HG03558 (cell line): ENCODE data around the gene KDM4F.
"Not testable (repeated sequence)": the region's sequence is repeated elsewhere in the genome, so short reads cannot be mapped to it uniquely, and the experiment has no call there.

ENCODE experiments used
- ATAC-seq: cut with Tn5 transposase; IDR thresholded peaks from one replicate; pipeline ENCODE4 v1.9.1; 2021; ENCODE audit warnings: moderate number of reproducible peaks; ENCODE audit not compliant: unreplicated experiment; ENCODE audit errors: extremely low read depth

Gene KDM4F

GRCh38 chr11:95049122-95049521 lies at the start of gene KDM4F:
Gene KDM4F (plus strand): TSS chr11:95049422.
- not testable (repeated sequence) for ATAC-seq

DNA sequence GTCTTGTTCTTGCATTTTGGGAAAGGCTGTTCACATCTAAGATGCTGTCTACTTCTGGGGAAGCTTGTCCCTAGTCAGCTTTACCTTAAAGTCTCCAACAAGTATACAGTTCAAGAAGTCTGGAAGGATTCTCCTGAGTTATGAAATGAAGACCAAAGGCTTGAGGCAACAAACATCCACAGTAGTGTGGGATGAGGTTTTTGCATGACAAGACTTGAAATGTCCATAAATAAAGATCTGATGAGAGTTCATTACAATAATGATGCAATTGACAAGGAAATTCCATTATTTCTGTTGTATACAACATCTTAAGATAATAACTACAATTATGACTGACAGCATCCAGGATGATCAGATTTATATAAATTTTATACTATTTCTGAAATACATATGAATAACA lies 45.5 kb upstream of the KDM4F start:
- ATAC-seq, result no peak

- no peak for ATAC-seq
These were observed 43.6 kb upstream of the KDM4F start for GRCh38 chr11:95005642-95006041.

DNA sequence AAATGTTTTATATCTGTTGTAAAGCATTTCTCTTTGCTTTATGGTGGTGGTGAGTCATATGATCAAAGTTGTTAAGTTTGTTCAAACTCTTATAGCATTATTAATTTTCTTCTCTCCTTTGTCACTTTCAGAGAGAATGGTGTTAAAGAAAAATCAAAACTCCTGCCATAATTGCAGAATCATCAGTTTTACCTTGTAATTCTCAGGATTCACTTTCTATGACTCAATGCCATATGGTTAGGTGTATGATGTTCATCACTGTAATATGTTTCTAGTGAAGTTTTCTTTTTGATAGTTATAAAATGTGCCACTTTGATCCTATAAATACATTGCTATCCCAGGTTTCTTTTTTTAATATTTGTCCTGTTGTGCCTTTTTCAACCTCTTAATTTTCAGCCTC lies 37.8 kb upstream of the KDM4F start:
- no peak for ATAC-seq

GRCh38 chr11:95014184-95014821 lies 34.9 kb upstream of the KDM4F start:
- ATAC-seq, result no peak

DNA sequence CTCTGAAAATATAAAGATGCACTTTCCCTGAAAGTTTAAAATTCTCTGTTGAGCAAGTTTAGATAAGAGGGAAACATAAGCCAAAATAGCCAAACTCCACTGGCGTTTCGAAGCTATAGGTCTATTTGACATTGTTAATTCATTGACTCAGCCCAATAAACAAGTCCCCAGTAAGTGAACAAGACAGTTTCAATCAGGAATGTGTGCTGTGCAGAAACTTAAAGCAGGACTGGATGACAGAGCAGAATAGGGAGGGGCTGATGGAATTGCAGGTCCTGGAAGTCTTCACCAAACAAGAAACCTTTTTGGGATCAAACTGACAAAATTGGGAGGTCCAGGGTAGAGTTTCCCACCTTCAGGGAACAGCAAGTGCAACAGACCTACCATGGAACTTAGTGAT lies 33.1 kb upstream of the KDM4F start:
- no peak for ATAC-seq

GRCh38 chr11:95021468-95021867 lies 27.8 kb upstream of the KDM4F start:
- not testable (repeated sequence) for ATAC-seq

GRCh38 chr11:95024958-95025357 lies 24.3 kb upstream of the KDM4F start, which contains the start of gene KDM4E:
Gene KDM4E (plus strand): TSS chr11:95025258. CDS start chr11:95025558, 300 bp downstream.
- no peak for ATAC-seq

DNA sequence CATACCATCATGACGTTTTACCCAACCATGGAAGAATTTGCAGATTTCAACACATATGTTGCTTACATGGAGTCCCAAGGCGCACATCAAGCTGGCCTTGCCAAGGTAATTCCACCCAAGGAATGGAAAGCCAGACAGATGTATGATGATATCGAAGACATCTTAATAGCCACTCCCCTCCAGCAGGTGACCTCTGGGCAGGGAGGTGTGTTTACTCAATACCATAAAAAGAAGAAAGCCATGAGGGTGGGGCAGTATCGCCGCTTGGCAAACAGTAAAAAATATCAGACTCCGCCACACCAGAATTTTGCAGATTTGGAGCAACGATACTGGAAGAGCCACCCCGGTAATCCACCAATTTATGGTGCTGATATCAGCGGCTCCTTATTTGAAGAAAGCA lies 23.6 kb upstream of the KDM4F start:
- ATAC-seq, result not testable (repeated sequence)

DNA sequence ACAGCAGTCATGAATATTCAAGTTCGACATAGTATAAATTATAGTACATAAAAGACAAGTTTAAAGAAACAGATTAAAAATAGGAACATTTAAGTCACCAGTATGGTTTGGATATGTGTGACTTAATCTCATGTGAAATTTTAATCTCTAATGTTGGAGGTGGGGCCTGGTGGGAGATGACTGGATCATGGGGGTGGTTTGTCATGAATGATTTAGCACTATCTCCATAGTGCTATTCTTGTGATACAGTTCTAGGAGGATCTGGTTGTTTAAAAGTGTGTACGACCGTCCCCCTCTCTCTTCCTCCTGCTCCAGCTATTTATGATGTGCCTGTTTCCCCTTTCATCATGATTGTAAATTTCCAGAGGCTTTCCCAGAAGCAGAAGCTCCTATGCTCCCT lies 20.9 kb upstream of the KDM4F start:
- ATAC-seq, result no peak

DNA sequence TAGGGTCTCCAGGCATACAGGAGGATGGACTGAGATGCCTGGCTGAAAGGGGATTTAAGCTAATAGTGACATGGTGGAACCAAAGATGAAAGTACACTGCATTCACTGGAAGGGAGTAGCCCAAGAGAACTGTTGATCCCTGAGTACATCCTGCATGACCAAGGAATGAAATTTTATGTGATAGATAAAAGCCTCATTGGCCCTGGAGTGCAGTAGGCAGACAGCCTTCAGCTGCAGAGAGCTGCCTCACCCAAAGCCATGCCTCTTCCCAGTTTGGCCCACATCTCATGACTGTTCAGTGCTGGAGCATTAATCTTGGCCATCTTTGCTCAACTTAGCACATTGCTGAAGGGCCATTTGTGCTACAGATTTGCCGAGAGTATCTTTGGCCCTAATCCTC lies 16.2 kb upstream of the KDM4F start:
- no peak for ATAC-seq

- no peak for ATAC-seq
These were observed 13.9 kb upstream of the KDM4F start for GRCh38 chr11:95035316-95035715.

DNA sequence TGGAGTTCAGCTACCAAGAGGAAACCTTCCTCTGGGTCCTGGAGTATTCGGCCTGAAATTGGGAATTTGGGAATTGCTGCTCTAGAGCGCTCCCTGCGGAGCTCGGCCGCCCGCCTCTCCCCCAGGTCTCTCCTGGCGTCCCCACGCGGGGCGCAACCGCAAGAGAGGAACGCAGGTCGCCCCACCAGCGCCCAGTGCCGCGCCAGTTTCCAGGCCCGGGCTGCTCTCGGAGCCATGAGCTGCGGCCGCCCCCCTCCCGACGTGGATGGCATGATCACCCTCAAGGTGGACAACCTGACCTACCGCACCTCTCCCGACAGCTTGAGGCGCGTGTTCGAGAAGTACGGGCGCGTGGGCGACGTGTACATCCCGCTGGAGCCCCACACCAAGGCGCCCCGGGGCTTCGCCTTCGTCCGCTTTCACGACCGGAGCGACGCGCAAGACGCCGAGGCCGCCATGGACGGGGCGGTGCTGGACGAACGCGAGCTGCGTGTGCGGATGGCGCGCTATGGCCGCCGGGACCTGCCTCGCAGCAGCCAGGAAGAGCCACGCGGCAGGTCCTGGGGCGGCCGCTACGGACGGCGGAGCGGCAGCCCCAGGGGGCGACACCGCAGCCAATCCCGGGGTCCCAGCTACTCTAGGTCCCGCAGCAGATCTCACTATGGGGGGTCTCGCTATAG lies 11.7 kb upstream of the KDM4F start:
- ATAC-seq, result not testable (repeated sequence)

DNA sequence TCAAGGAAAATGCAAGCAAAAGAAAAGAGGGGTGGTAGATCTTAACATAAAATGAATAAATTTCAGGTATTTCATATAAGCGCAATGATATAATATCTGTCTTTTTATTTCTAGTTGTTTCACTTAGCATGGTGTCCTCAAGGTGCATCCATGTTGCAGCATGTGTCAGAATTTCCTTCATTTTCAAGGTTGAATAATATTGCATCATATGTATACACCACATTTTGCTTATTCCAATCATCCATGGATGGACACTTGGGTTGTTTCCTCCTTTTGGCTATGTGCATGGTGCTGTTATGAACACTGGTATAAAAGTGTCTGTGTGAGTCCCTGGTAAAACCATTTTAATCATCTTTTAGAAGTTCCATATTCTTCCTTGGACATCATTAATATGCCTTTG lies 7.0 kb upstream of the KDM4F start:
- ATAC-seq, result no peak

GRCh38 chr11:95042906-95043305 lies 6.3 kb upstream of the KDM4F start:
- no peak for ATAC-seq

GRCh38 chr11:95044010-95044409 lies 5.2 kb upstream of the KDM4F start:
- no peak for ATAC-seq

DNA sequence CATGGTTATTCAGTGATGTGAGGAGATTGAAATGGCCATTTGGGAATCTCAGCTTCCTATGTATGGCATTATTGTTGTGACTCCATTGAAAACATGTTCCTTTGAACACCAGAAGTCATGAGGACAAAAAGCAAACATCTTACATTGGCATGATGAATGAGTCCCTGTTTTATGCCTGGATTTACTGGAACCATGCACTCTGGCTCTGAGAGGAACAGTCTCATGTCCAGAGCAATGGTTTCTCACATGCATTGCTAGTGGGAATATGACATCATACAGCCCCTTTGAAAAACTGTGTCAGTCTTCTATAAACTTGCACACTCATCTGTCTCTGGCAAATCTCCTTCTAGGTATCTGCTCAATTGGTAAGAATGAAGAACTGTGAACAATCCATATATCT lies 3.4 kb upstream of the KDM4F start:
- ATAC-seq, result no peak

- ATAC-seq, result no peak
These were observed 1.5 kb downstream of the KDM4F start for GRCh38 chr11:95050595-95051202.

GRCh38 chr11:95054356-95054755 lies 5.1 kb downstream of the KDM4F start:
- no peak for ATAC-seq

- ATAC-seq, result peak; percentile 98
These were observed 6.2 kb downstream of the KDM4F start for GRCh38 chr11:95055283-95055897.

- no peak for ATAC-seq
These were observed 8.7 kb downstream of the KDM4F start for GRCh38 chr11:95057959-95058358.
